Subcutaneous adipose tissue (tissue), 4 donors: Measurements from ENCODE around the gene CKAP4. TPM values are rescaled to one million over a fixed set of nuclear protein-coding genes. Genes with fewer than 3 reads are reported as not detected.

Experiments used
- total RNA-seq, 4 donors: library from RNA; depleted of rRNA; stranded (reverse); fragments of >200 nt; gene quantifications; one replicate each; pipeline ENCODE4 v1.1.0, GENCODE V29; 2016
- TF ChIP-seq, protein P1 (sequence below): fragments of 450-650 bp; IDR thresholded peaks from one replicate; pipeline ENCODE4 v1.5.1; 2016; ENCODE audit warnings: low read depth, mild to moderate bottlenecking, control low read depth, antibody characterized with exemption, moderate library complexity

CKAP4 gene
- total RNA-seq, 4 donors from 2014 or later, result 20.2 to 32.4 (median 24.7) TPM

DNA sequence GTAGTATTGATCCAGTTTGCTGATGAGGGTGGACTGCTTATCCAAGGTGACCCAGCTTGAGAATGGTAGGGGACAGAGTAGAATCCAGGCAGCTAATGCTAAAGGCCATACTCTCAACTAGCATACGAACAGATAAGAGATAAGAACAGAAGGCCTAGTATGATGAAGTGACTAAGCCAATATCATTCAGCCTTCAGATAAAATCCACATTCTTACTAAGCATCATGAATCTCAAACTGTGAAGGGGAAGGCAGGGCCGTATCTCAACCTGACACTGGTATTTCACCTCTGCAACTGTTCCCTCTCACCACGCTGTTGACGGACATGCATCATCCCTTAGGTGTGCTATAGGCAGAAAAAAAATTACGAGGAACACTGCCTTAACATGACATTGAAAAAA, 8.1 kb upstream of the CKAP4 start:
- TF ChIP-seq, protein P1, sequence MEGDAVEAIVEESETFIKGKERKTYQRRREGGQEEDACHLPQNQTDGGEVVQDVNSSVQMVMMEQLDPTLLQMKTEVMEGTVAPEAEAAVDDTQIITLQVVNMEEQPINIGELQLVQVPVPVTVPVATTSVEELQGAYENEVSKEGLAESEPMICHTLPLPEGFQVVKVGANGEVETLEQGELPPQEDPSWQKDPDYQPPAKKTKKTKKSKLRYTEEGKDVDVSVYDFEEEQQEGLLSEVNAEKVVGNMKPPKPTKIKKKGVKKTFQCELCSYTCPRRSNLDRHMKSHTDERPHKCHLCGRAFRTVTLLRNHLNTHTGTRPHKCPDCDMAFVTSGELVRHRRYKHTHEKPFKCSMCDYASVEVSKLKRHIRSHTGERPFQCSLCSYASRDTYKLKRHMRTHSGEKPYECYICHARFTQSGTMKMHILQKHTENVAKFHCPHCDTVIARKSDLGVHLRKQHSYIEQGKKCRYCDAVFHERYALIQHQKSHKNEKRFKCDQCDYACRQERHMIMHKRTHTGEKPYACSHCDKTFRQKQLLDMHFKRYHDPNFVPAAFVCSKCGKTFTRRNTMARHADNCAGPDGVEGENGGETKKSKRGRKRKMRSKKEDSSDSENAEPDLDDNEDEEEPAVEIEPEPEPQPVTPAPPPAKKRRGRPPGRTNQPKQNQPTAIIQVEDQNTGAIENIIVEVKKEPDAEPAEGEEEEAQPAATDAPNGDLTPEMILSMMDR, result no peak

DNA sequence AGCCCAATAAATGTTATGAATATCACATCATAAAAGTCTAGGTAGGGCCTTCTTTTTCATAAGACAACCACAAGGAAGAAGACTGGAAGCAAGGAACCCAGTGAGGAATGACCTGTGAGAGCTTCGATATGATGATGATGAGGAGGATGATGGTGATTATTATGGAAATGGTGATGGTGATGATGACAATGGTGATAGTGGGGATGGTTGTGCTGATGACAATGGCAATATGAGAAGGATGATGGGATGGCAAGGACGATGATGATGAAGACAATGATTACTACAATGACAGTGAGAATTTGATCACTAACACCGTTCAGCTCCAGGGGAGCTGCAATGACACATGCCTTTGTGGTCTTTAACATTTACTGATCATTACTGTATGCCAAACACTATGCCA, 7.7 kb upstream of the CKAP4 start:
- TF ChIP-seq, protein P1, result no peak

DNA sequence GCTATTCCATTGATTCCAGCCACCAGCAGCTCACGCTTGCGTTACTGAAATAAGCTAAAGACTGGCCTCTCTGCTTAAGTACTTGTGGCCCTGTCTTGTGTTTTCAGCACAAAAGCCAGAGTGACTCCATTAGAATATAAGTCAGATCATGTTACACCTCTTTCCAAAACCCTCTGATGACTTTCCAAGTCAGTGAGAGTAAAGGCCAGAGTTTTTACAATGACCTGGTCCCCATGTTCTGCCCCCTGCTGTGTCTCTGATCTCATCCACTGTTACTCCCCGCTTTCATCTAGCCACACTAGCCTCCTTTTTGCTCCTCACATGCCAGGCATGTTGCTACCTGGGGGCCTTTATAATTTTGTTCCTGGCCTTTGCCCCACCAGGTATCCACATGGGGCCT, 6.9 kb upstream of the CKAP4 start:
- TF ChIP-seq, protein P1, result no peak

DNA sequence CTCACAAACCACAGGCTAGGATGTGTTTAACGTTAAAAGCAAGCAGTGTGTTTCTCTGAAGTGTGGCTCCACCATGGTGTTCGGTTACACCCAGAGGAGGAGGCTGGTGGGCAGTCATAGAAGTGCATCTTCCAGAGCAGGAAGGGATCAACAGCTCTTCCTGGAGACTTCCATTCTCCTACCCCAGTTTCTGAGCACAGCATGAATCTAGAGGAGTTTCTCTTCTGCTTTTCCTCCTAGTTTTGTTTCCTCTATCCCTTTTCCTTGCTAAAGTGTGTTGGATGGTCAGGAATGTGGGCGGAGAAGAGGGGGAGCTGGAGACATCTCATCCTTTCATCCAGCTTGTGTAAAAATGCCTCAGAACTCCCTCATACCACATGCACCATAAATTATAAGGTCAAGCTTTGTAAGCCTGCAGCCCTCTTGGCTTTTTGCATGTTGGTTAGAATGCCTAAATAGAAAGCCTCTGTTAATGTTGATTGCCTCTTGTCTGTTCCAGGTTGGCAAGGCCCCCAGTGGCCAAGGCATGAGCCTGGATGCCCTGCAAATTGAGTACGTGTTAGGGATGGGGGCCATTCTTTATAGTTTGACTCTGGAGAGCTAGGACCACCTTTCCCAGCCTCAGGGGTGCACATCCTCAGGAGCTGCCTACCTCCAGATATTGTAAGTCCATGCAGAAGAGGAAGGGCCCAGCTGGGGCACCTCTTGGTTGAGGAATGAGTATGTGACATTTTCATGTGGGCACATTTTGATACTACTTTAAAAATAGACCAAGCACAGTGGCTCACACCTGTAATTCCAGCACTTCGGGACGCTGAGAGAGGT, 4.0 kb upstream of the CKAP4 start:
- TF ChIP-seq, protein P1, result no peak

- TF ChIP-seq, protein P1, result no peak
These were observed 1.8 kb upstream of the CKAP4 start for GRCh38 chr12:106249411-106250135.

DNA sequence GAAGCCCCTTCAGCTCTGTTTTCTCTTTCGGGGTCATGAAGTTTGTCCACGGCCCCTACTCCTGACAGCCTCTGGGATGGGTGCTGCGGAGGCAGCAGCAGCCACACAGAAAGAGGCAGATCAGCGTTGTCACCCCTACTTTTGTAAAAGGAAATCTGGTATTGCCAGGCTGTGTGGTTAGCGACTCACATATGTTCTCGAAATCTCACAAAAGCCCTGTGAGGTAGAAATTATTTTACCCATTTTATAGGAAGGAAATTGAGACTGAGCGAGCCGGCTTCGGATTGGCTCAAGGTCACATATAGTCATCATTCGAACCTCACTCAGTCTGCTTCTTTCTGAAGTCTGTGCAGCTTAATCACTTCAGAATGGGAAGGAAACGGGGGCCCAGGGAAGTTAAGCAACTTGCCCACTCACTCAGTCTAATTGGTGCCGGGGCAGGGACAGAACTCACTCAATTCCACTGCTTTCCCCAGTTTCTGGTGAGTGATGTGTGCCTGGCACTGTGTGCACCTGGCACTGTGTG, 1.1 kb upstream of the CKAP4 start:
- TF ChIP-seq, protein P1, result no peak

- TF ChIP-seq, protein P1, result no peak
These were observed 559 bp upstream of the CKAP4 start for GRCh38 chr12:106248312-106248845.
